Osteoblast (primary cell): ENCODE measurements around the gene MICB. TPM values are rescaled to one million over a fixed set of nuclear protein-coding genes. Genes with fewer than 3 reads are reported as not detected.

Experiments
- DNase-seq: peaks from one replicate; pipeline ENCODE4 v3.0.0; 2011; ENCODE audit warnings: low spot score, mixed read lengths; ENCODE audit not compliant: insufficient read length; ENCODE audit errors: missing footprints
- H2AFZ ChIP-seq: 2 replicates; pipeline ENCODE4 v1.6.0; 2011; ENCODE audit warnings: mild to moderate bottlenecking, low read length
- H3K27ac ChIP-seq: 2 replicates; pipeline ENCODE4 v1.5.1; 2011; ENCODE audit warnings: mild to moderate bottlenecking, low read depth, low read length, moderate library complexity
- H3K27me3 ChIP-seq: 2 replicates; pipeline ENCODE4 v1.6.0; 2012; ENCODE audit warnings: mild to moderate bottlenecking, control low read depth, inconsistent platforms, low read length, moderate library complexity; ENCODE audit not compliant: insufficient read depth
- H3K36me3 ChIP-seq: 2 replicates; pipeline ENCODE4 v1.5.1; 2011; ENCODE audit warnings: mild to moderate bottlenecking, low read length, control low read depth, moderate library complexity; ENCODE audit not compliant: insufficient read depth
- H3K4me1 ChIP-seq: 2 replicates; pipeline ENCODE4 v1.5.1; 2011; ENCODE audit warnings: mild to moderate bottlenecking, low read length, control low read depth, moderate library complexity; ENCODE audit not compliant: insufficient read depth
- H3K4me2 ChIP-seq: 2 replicates; pipeline ENCODE4 v1.6.0; 2011; ENCODE audit warnings: mild to moderate bottlenecking, low read length; ENCODE audit not compliant: insufficient read depth
- H3K4me3 ChIP-seq: fragments of 200-600 bp; sonication (generic); 3 replicates; pipeline ENCODE4 v1.5.1; 2012; ENCODE audit warnings: mild to moderate bottlenecking, low read length, inconsistent platforms; ENCODE audit not compliant: insufficient read depth
- H3K79me2 ChIP-seq: 2 replicates; pipeline ENCODE4 v1.6.0; 2012; ENCODE audit warnings: mild to moderate bottlenecking, low read length, control low read depth, inconsistent platforms; ENCODE audit not compliant: insufficient read depth
- H3K9me3 ChIP-seq: 2 replicates; pipeline ENCODE4 v1.5.1; 2011; ENCODE audit warnings: low read depth, low read length, control low read depth
- H4K20me1 ChIP-seq: 2 replicates; pipeline ENCODE4 v1.6.0; 2012; ENCODE audit warnings: mild to moderate bottlenecking, low read length, control low read depth; ENCODE audit not compliant: insufficient read depth
- total RNA-seq: library from RNA; depleted of rRNA; stranded (reverse); fragments of >200 nt; gene quantifications from 2 replicates; pipeline ENCODE4 v1.2.3, GENCODE V29; 2012
- TF ChIP-seq, protein P1 (sequence below): IDR thresholded peaks from 2 replicates; pipeline ENCODE4 v1.5.1; 2011; ENCODE audit warnings: mild to moderate bottlenecking, low read depth, low read length, moderate library complexity; ENCODE audit errors: extremely low read depth

MICB gene
- total RNA-seq, 1 donor = 14.1 TPM

DNA sequence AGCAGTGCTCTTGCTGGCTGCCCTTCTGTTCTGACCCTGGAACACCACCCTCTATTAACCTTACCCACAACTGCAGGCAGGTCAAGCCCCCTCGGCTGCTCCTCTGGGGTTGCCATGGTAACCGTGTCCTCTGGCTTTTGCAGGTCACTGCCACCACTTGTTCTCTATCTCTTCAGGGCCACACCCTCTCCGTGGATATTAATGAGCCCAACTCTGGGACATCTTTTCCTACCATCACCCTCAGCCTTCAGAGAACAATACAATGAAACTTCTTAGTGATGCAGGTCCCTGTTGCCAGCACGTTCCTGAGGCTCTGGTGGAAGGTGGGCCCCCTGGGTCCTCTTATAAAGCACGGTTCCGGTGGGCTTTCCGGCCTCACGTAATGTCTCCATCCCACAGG lies 30.8 kb upstream of the MICB start:
- Histone ChIP-seq H3K4me3 (no peak overlapping the region), H3K9me3 (no peaks in the 10 kb centered on the region), H4K20me1 (no peaks in the 10 kb centered on the region), H3K27me3 (peaks cover 6% of the 10 kb centered on the region), H2AFZ (no peak overlapping the region), H3K4me1 (peaks cover 12% of the 10 kb centered on the region), H3K27ac (no peak overlapping the region), H3K36me3 (no peaks in the 10 kb centered on the region), H3K4me2 (no peak overlapping the region), H3K79me2 (no peaks in the 10 kb centered on the region)
- no peak for DNase-seq
- TF ChIP-seq, protein P1, sequence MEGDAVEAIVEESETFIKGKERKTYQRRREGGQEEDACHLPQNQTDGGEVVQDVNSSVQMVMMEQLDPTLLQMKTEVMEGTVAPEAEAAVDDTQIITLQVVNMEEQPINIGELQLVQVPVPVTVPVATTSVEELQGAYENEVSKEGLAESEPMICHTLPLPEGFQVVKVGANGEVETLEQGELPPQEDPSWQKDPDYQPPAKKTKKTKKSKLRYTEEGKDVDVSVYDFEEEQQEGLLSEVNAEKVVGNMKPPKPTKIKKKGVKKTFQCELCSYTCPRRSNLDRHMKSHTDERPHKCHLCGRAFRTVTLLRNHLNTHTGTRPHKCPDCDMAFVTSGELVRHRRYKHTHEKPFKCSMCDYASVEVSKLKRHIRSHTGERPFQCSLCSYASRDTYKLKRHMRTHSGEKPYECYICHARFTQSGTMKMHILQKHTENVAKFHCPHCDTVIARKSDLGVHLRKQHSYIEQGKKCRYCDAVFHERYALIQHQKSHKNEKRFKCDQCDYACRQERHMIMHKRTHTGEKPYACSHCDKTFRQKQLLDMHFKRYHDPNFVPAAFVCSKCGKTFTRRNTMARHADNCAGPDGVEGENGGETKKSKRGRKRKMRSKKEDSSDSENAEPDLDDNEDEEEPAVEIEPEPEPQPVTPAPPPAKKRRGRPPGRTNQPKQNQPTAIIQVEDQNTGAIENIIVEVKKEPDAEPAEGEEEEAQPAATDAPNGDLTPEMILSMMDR = no peak

DNA sequence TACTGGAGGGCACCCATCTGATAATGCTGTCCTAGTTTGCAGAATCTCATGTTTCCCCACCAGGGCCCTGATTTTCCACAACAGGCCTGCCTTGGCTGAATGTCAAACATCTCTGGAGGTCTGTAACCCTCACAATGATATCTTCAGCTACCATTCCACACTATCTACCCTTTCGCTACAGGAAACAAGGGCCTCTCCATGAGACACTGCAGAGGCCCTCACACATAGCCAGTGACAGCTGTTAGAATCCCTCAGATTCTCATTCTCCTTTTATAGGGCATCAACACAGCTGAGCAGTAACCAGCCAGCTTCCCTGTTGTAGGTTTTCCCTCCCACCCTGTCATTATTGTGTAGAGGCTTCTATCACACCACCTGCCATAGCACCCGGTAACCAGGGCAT lies 29.6 kb upstream of the MICB start:
- Histone ChIP-seq H3K4me2 (no peak overlapping the region), H3K4me3 (no peak overlapping the region), H3K79me2 (no peaks in the 10 kb centered on the region), H2AFZ (no peak overlapping the region), H3K36me3 (no peaks in the 10 kb centered on the region), H3K9me3 (no peaks in the 10 kb centered on the region), H4K20me1 (no peaks in the 10 kb centered on the region), H3K27me3 (peaks cover 6% of the 10 kb centered on the region), H3K4me1 (peaks cover 2% of the 10 kb centered on the region), H3K27ac (no peak overlapping the region)
- TF ChIP-seq, protein P1 = no peak
- DNase-seq = no peak

DNA sequence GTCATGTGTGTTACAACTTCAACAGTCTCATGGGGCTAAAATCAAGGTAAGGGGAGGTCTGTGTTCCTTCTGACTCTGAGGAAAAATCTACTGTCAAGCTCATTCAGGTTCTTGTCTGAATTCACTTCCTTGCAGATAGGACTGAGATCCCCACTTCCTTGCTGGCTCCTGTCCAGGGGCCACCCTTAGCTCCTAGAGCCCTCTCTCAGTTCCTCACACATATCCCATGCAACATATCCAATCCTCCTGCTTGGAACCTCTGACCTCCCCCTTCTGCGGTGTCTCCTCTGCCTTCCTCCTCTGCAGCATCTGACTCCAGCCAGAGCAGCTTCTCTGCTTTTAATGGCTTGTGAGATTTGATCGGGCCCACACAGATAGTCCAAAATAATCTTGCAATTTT lies 27.1 kb upstream of the MICB start:
- TF ChIP-seq, protein P1 = no peak
- Histone ChIP-seq H3K36me3 (no peaks in the 10 kb centered on the region), H3K9me3 (no peaks in the 10 kb centered on the region), H3K27me3 (peaks cover 6% of the 10 kb centered on the region), H3K4me3 (no peak overlapping the region), H4K20me1 (no peaks in the 10 kb centered on the region), H3K4me1 (peaks cover 18% of the 10 kb centered on the region), H3K4me2 (no peak overlapping the region), H3K79me2 (no peaks in the 10 kb centered on the region), H2AFZ (no peak overlapping the region), H3K27ac (no peak overlapping the region)
- DNase-seq = no peak

DNA sequence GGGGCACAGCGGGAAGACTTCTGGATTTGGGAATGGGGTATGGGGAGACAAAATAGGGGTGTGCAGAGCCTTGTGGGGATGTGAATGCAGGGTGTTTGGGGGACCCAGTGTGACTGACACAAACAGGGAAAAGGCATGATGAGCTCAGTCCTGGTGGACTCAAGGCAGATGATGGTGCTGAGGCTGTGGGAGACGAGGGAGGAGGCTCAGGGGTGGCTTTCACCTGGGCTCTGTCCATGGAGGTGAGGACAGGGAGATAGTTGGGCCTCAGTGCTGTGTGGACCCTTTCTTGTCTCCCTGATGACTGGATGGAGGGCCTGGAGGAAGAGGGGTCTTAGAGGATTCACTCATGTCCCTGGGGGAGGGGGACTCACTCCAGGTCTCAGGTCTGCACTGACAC lies 26.2 kb upstream of the MICB start:
- TF ChIP-seq, protein P1 = no peak
- H3K27ac ChIP-seq = no peak overlapping the region
- H3K4me1 ChIP-seq = peaks cover 18% of the 10 kb centered on the region
- H3K4me2 ChIP-seq = no peak overlapping the region
- H3K4me3 ChIP-seq = no peak overlapping the region
- peaks cover 6% of the 10 kb centered on the region for H3K27me3 ChIP-seq
- no peak overlapping the region for H2AFZ ChIP-seq
- no peaks in the 10 kb centered on the region for H3K79me2 ChIP-seq
- H3K9me3 ChIP-seq = no peaks in the 10 kb centered on the region
- H3K36me3 ChIP-seq = no peaks in the 10 kb centered on the region
- no peak for DNase-seq
- no peaks in the 10 kb centered on the region for H4K20me1 ChIP-seq
